GM12878 (cell line): Measurements from ENCODE around the gene EIF2A. TPM values are rescaled to one million over a fixed set of nuclear protein-coding genes. Genes with fewer than 3 reads are reported as not detected.

Experiments used
- ATF7 ChIP-seq: fragments of 450-650 bp; IDR thresholded peaks from 2 replicates; pipeline ENCODE4 v1.6.1; 2016; ENCODE audit warnings: low read depth, mild to moderate bottlenecking
- IRF3 ChIP-seq: fragments of 450-650 bp; IDR thresholded peaks from 2 replicates; pipeline ENCODE4 v1.6.1; 2014; ENCODE audit warnings: mild to moderate bottlenecking
- MTA2 ChIP-seq: fragments of 450-650 bp; IDR thresholded peaks from 2 replicates; pipeline ENCODE4 v1.6.1; 2016; ENCODE audit warnings: low read depth, mild to moderate bottlenecking, moderate library complexity
- POLR2AphosphoS2 ChIP-seq: IDR thresholded peaks from 2 replicates; pipeline ENCODE4 v1.6.1; 2011; ENCODE audit warnings: low read depth, mild to moderate bottlenecking, low read length, improper control_type of control experiment, moderate library complexity
- RAD21 ChIP-seq: IDR thresholded peaks from 2 replicates; pipeline ENCODE4 v1.6.1; 2011; ENCODE audit warnings: mild to moderate bottlenecking, low read depth, low read length, moderate library complexity; ENCODE audit not compliant: insufficient read depth
- RCOR1 ChIP-seq: conservative IDR thresholded peaks from 2 replicates; pipeline ENCODE4 v1.6.1; 2012; ENCODE audit warnings: low read depth, low read length, improper control_type of control experiment
- YBX1 ChIP-seq: fragments of 450-650 bp; IDR thresholded peaks from 2 replicates; pipeline ENCODE4 v1.6.1; 2016; ENCODE audit warnings: antibody characterized with exemption
- ZBED1 ChIP-seq: IDR thresholded peaks from 2 replicates; pipeline ENCODE4 v1.6.1; 2016; ENCODE audit warnings: borderline replicate concordance
- ZBTB11 ChIP-seq: fragments of 450-650 bp; formaldehyde crosslinking; IDR thresholded peaks from 2 replicates; pipeline ENCODE4 v1.5.0; 2022; ENCODE audit warnings: mild to moderate bottlenecking, missing genetic modification characterization
- ZNF24 ChIP-seq: fragments of 450-650 bp; IDR thresholded peaks from 2 replicates; pipeline ENCODE4 v1.6.1; 2017; ENCODE audit warnings: antibody characterized with exemption, mild to moderate bottlenecking
- polyA plus RNA-seq, 11 experiments: library from polyadenylated mRNA; depleted of rRNA in 4 of 11; unstranded in 6 of 11; stranded (reverse) in 5 of 11; fragments of >200 nt; fragmentation: Nextera tagmentation in 4 of 11; fragmentation: Illumina TruSeq in 1 of 11; extraction: Ambion mirVana in 4 of 11; extraction: Trizol in 1 of 11; gene quantifications; 1 replicate in 1 of 11; 2 replicates in 10 of 11; pipeline versions ENCODE4 v1.2.1 to v1.2.3, GENCODE V29; 2011 to 2016; ENCODE audit warnings: inconsistent platforms in 2 of 11, missing spikeins in 2 of 11, low read depth in 1 of 11
- total RNA-seq, 4 experiments: library from RNA; depleted of rRNA in 3 of 4; stranded (reverse); fragments of >200 nt in 3 of 4; fragmentation: Illumina TruSeq in 1 of 4; extraction: Trizol in 1 of 4; gene quantifications; 2 replicates each; pipeline versions ENCODE4 v1.2.1 to v1.2.3, GENCODE V29; 2013 to 2021

EIF2A gene
- total and polyA plus RNA-seq, 10 of the 15 experiments (the other 5 are each of a cell fraction or from before 2014, with no cell fraction given) = 85.4 to 211 (median 136) TPM

- TF ChIP-seq ZNF24 = peak; percentile 85
- no peak for TF ChIP-seq RAD21
- TF ChIP-seq IRF3 = no peak
- no peak for TF ChIP-seq ZBTB11
- no peak for TF ChIP-seq YBX1
- no peak for TF ChIP-seq RCOR1
- no peak; the same call in none of the 2 replicates for TF ChIP-seq ATF7
- TF ChIP-seq POLR2AphosphoS2 = peak; percentile 95
- TF ChIP-seq MTA2 = peak; percentile 94
- no peak; the same call in 1 of the 2 replicates for TF ChIP-seq ZBED1
These were observed at the start of gene EIF2A, which contains the start of gene SERP1 (continued) for GRCh38 chr3:150546226-150547044.
